ENCODE data around the gene DYRK3. TPM values are rescaled to one million over a fixed set of nuclear protein-coding genes. Genes with fewer than 3 reads are reported as not detected.

The DYRK3 gene
- total and polyA plus RNA-seq, 9 of the 15 experiments (the other 6 are each of a cell fraction or from before 2014, with no cell fraction given): 4.5 to 33.7 (median 25.7) TPM

GRCh38 chr1:206658264-206658980 lies 23.1 kb downstream of the DYRK3 start (continued):
- TF ChIP-seq, protein P1, sequence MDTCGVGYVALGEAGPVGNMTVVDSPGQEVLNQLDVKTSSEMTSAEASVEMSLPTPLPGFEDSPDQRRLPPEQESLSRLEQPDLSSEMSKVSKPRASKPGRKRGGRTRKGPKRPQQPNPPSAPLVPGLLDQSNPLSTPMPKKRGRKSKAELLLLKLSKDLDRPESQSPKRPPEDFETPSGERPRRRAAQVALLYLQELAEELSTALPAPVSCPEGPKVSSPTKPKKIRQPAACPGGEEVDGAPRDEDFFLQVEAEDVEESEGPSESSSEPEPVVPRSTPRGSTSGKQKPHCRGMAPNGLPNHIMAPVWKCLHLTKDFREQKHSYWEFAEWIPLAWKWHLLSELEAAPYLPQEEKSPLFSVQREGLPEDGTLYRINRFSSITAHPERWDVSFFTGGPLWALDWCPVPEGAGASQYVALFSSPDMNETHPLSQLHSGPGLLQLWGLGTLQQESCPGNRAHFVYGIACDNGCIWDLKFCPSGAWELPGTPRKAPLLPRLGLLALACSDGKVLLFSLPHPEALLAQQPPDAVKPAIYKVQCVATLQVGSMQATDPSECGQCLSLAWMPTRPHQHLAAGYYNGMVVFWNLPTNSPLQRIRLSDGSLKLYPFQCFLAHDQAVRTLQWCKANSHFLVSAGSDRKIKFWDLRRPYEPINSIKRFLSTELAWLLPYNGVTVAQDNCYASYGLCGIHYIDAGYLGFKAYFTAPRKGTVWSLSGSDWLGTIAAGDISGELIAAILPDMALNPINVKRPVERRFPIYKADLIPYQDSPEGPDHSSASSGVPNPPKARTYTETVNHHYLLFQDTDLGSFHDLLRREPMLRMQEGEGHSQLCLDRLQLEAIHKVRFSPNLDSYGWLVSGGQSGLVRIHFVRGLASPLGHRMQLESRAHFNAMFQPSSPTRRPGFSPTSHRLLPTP (IDR thresholded peaks at IDR 0.05; ENCODE audit: borderline replicate concordance, extremely low read depth, insufficient read length): no peak
- TF ChIP-seq, protein P2, sequence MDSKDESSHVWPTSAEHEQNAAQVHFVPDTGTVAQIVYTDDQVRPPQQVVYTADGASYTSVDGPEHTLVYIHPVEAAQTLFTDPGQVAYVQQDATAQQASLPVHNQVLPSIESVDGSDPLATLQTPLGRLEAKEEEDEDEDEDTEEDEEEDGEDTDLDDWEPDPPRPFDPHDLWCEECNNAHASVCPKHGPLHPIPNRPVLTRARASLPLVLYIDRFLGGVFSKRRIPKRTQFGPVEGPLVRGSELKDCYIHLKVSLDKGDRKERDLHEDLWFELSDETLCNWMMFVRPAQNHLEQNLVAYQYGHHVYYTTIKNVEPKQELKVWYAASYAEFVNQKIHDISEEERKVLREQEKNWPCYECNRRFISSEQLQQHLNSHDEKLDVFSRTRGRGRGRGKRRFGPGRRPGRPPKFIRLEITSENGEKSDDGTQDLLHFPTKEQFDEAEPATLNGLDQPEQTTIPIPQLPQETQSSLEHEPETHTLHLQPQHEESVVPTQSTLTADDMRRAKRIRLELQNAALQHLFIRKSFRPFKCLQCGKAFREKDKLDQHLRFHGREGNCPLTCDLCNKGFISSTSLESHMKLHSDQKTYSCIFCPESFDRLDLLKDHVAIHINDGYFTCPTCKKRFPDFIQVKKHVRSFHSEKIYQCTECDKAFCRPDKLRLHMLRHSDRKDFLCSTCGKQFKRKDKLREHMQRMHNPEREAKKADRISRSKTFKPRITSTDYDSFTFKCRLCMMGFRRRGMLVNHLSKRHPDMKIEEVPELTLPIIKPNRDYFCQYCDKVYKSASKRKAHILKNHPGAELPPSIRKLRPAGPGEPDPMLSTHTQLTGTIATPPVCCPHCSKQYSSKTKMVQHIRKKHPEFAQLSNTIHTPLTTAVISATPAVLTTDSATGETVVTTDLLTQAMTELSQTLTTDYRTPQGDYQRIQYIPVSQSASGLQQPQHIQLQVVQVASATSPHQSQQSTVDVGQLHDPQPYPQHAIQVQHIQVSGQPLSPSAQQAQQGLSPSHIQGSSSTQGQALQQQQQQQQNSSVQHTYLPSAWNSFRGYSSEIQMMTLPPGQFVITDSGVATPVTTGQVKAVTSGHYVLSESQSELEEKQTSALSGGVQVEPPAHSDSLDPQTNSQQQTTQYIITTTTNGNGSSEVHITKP (IDR thresholded peaks at IDR 0.05; ENCODE audit: partially characterized antibody): peak; percentile 7
- TF ChIP-seq ZNF354B (CRISPR knock-in tag; IDR thresholded peaks at IDR 0.05) (no peak), MEF2D (tag; conservative IDR thresholded peaks at IDR 0.05; ENCODE audit: low read depth) (no peak), CTCF (IDR thresholded peaks at IDR 0.05 in 2 of 3, conservative IDR thresholded peaks at IDR 0.05 in 1 of 3; ENCODE audit: insufficient read depth in 2 of 3, low read depth in 1 of 3, low read length in 3 of 3) (peak; percentile 93 to 100 (median 95)), SRF (CRISPR knock-in tag; IDR thresholded peaks at IDR 0.05) (peak in 1 of 2 experiments; percentile 2; a peak in 1 of 4 replicates), MYBL2 (IDR thresholded peaks at IDR 0.05; ENCODE audit: low read depth) (no peak), MYBL2 (CRISPR knock-in tag; IDR thresholded peaks at IDR 0.05; ENCODE audit: borderline replicate concordance) (no peak), MITF (IDR thresholded peaks at IDR 0.05) (no peak), HNRNPH1 (optimal IDR thresholded peaks at IDR 0.05; ENCODE audit: low read depth, low read length) (no peak), ZNF696 (CRISPR knock-in tag; conservative IDR thresholded peaks at IDR 0.05) (no peak), ZNF134 (CRISPR knock-in tag; conservative IDR thresholded peaks at IDR 0.05) (0 out of 2 replicates have a peak, but pooled peaks have one; percentile 37), NR2C1 (IDR thresholded peaks at IDR 0.05) (peak; percentile 22; the same call in 1 of the 2 replicates), NR2C1 (tag; IDR thresholded peaks at IDR 0.05) (0 out of 2 replicates have a peak, but pooled peaks have one; percentile 5), ZBTB7A (IDR thresholded peaks at IDR 0.05; ENCODE audit: borderline replicate concordance, control insufficient read depth, low read depth, low read length) (peak; percentile 66)
